GM12872 (cell line): ENCODE data around the gene CAMKK1.
A peak's percentile ranks its signal among the peaks of the same experiment; 100 is the strongest.

Source experiments
- TF ChIP-seq, protein P1 (sequence below): IDR thresholded peaks from 3 replicates; pipeline ENCODE4 v1.5.1; 2011; ENCODE audit warnings: low read depth, mild to moderate bottlenecking, low read length, moderate library complexity; ENCODE audit not compliant: insufficient read depth

CAMKK1 gene

DNA sequence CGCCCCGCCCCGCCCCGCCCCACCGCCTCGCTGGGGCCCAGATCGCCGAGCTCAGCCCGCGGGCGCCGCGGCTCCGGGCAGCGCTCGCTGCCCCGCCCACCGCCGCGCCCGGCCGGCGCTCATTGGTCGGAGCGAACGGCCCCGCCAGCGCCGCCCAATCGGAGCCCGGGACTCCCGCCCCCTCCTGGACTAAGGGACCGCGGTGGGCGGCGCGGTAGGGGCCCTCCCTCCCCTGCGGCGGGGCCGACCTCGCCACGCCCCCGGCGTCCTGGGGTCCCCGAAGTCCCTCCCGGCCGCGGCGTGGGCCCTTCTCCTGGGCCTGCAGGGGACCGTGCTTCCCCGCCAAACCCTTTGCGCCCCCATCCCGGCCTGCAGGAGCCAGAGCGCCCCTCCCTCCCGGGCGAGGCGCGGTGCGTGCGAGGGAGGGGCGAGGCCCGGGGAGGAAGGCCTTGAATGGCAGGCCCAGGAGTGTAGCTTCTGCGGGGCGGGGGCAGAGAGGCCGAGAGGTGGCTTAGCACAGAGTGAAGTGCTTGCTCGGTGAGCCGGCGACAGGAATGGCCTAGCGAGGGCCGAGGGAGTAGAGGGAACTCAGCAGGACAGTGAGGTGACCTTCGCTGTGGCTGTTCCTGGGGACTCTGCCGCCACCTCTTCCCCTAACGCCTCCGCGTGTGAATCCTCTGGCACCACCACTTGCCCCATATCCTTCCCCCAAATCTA is at the start of gene CAMKK1:
Gene CAMKK1 (minus strand): TSS at position 51 of the 717 bp plus-strand sequence. CDS start 7,366 bp downstream, outside the sequence.
- TF ChIP-seq, protein P1, sequence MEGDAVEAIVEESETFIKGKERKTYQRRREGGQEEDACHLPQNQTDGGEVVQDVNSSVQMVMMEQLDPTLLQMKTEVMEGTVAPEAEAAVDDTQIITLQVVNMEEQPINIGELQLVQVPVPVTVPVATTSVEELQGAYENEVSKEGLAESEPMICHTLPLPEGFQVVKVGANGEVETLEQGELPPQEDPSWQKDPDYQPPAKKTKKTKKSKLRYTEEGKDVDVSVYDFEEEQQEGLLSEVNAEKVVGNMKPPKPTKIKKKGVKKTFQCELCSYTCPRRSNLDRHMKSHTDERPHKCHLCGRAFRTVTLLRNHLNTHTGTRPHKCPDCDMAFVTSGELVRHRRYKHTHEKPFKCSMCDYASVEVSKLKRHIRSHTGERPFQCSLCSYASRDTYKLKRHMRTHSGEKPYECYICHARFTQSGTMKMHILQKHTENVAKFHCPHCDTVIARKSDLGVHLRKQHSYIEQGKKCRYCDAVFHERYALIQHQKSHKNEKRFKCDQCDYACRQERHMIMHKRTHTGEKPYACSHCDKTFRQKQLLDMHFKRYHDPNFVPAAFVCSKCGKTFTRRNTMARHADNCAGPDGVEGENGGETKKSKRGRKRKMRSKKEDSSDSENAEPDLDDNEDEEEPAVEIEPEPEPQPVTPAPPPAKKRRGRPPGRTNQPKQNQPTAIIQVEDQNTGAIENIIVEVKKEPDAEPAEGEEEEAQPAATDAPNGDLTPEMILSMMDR = no peak

DNA sequence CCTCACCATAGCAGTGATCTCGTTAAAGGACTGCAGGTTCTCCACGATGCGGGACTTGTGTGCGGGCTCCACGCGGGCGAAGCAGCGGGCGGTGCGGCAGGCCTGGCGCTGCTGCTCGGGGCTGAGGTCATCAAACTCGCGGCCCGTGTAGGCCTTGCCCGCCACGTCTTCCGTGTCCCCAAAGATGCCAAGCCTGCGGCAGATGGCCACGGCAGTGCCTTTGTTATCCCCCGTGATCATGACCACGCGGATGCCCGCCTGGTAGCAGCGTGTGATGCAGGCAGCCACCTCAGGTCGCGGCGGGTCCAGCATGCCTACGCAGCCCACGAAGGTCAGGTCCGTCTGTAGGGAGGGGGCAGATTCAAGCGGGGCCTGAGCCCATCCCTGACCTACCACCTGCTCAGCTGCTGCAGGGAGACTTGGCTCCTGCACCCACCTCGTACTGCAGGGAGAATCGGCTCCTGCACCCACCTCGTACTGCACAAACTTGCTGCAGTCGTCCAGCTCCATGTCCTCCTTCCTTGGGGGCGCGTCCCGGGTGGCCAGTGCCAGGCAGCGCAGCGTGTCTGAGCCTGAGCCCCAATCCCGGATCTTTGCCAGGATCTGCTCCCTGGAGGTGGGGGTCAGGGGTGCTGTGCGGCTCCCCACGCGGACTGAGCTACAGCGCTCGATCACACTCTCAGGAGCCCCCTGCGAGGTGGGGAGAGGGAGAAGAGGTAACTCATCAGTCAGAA is 48.3 kb upstream of the CAMKK1 start:
- TF ChIP-seq, protein P1 = no peak

DNA sequence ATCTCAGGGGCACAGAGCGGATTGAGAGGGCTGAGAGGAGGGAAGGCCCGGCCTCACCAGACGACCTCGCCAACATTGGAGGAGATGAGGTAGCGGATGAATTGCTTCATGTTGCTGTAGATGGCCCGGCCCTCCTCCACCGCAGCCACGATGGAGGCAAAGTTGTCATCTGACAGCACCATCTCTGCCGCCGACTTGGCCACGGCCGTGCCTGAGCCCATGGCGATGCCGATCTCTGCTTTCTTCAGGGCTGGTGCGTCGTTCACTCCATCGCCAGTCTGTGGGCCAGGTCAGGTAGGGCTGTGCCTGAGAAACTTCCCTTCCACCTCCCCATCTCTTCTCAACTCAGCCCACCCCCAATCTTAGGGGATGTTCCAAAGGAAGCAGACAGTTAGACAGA is 44.5 kb upstream of the CAMKK1 start:
- TF ChIP-seq, protein P1 = no peak

DNA sequence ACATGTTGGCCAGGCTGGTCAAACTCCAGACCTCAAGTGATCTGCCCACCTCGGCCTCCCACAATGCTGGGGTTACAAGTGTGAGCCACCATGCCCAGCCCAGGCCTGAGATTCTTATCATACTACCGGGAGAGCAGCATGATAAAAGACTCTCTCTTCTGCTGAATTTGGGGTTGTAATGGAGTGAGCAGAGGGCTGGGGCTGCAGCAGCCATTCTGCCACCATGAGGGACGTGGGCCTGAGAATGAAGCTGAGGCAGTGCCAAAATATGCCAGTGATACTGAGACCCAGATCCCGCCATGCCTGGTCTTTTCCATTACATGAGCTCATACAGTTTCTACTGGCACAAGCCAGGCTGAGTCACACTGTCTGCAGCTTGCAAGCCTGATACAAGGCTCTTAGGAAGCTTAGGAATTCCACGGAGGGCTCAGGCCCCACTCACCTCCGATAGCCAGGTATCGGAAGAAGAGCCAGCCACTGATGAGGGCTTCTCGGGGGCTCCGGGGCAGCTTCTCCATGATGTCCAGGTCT is 43.0 kb upstream of the CAMKK1 start:
- TF ChIP-seq, protein P1 = no peak

DNA sequence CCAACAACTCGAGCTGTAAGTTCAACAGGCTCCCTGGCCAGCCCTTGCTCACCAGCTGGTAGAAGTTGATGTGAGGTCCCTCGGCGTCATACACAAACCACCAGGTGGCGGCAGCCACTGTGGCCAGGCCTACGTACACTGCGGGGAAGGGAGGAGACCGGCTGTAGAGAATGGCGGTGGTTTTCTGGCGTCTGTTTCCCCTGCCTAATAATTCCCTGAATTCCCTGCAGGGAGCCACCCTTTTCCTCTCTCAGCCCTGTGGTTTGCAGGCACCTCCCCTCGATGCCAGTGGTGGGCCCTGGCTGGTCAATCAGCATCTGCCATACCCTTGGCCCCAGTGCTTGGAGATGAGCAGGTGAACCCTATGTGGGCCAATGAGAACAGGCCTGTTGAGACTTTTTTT is 42.3 kb upstream of the CAMKK1 start:
- TF ChIP-seq, protein P1 = peak; percentile 67

DNA sequence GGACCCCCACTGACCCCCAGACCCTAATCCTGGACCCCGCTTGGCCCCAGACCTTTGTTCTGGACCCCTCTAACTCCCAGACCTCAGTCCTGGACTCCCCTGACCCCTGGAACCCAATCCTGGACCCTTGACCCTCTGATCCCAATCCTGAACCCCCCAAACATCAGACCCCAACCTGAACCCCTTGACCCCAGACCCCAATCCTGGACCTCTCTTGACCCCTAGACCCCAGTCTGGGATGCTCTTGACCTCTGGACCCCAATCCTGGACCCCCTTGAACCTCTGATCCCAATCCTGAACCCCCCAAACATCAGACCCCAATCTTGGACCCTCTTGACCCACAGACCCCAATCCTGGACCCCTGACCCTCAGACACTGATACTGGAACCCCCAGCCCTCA is 36.9 kb upstream of the CAMKK1 start:
- TF ChIP-seq, protein P1 = no peak

DNA sequence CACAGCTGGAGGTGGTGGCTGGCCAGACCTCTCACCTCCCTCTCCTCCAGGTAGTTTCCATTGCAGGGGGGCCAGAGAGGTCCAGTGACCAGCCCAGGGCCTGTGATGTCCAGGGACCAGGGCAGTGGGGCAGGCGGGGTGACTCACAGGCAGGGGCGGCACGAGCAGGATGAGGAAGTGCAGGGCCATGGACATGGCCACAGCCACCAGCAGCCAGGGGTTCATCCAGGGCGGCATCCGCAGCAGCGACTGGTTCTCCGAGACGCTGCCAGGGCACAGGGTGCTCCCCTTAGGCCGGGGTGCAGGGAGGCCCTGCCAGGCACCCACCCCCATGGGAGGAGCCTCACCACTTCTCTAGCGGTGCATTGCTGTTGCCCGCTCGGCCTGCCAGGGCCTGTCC is 36.3 kb upstream of the CAMKK1 start:
- TF ChIP-seq, protein P1 = no peak
